Right lobe of liver (tissue), 4 donors: Measurements from ENCODE around the gene SYNE4.

Source experiments
- POLR2A ChIP-seq: fragments of 450-650 bp; IDR thresholded peaks from one replicate; pipeline ENCODE4 v1.6.1; 2017; ENCODE audit warnings: antibody characterized with exemption, mild to moderate bottlenecking
- TF ChIP-seq, protein P1 (sequence below), 4 donors: fragments of 200-600 bp in 3 of 4; fragments of 450-650 bp in 1 of 4; IDR thresholded peaks; one replicate each; pipeline versions ENCODE4 v1.5.1 to v1.8.0; 2016 to 2022; ENCODE audit warnings: antibody characterized with exemption in 4 of 4, mild to moderate bottlenecking in 2 of 4
- donor health status: DM: no; HTN: no; CAD: no.
- donor health status: DM: no; HTN: no; CAD: no.
- donor health status: DM: no; HTN: yes; CAD: no.

DNA sequence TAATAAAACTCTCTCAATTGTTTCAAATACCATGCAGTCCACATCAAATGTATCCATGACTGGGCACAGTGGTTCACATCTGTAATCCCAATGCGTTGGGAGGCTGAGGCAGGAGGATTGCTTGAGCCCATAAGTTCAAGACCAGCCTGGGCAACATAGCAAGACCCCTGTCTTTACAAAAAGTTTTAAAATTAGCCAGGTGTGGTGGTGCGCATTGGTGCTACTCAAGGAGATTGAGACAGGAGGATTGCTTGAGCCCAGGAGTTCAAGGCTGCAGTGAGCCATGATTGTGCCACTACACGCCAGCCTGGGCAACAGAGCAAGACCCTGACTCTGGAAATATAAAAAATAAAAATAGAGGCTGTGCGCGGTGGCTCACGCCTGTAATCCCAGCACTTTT, 19.1 kb upstream of the SYNE4 start:
- TF ChIP-seq, protein P1, sequence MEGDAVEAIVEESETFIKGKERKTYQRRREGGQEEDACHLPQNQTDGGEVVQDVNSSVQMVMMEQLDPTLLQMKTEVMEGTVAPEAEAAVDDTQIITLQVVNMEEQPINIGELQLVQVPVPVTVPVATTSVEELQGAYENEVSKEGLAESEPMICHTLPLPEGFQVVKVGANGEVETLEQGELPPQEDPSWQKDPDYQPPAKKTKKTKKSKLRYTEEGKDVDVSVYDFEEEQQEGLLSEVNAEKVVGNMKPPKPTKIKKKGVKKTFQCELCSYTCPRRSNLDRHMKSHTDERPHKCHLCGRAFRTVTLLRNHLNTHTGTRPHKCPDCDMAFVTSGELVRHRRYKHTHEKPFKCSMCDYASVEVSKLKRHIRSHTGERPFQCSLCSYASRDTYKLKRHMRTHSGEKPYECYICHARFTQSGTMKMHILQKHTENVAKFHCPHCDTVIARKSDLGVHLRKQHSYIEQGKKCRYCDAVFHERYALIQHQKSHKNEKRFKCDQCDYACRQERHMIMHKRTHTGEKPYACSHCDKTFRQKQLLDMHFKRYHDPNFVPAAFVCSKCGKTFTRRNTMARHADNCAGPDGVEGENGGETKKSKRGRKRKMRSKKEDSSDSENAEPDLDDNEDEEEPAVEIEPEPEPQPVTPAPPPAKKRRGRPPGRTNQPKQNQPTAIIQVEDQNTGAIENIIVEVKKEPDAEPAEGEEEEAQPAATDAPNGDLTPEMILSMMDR (IDR thresholded peaks at IDR 0.05), result no peak
- no peak for TF ChIP-seq POLR2A
